ENCODE results near the gene MTG2.

MTG2 gene

GRCh38 chr20:62215991-62216635 is 33.3 kb downstream of the MTG2 start:
- H3K4me2 ChIP-seq (ENCODE audit: low read length): no peak overlapping the region
- H3K9me3 ChIP-seq (ENCODE audit: insufficient read depth, low read length): no peaks in the 10 kb centered on the region
- no peaks in the 10 kb centered on the region for H3K36me3 ChIP-seq (replicated peaks; ENCODE audit: low read depth, low read length)
- no peaks in the 10 kb centered on the region for H3K4me1 ChIP-seq (ENCODE audit: low read length)
- H3K27me3 ChIP-seq (ENCODE audit: low read depth, low read length): peaks cover 3% of the 10 kb centered on the region; the same call in 1 of the 2 replicates
- H3K9ac ChIP-seq (ENCODE audit: low read length): no peak overlapping the region
- no peak overlapping the region for H3K27ac ChIP-seq (ENCODE audit: low read length)
- TF ChIP-seq EZH2phosphoT487 (IDR thresholded peaks at IDR 0.05; ENCODE audit: low read depth): no peak
- TF ChIP-seq, protein P1, sequence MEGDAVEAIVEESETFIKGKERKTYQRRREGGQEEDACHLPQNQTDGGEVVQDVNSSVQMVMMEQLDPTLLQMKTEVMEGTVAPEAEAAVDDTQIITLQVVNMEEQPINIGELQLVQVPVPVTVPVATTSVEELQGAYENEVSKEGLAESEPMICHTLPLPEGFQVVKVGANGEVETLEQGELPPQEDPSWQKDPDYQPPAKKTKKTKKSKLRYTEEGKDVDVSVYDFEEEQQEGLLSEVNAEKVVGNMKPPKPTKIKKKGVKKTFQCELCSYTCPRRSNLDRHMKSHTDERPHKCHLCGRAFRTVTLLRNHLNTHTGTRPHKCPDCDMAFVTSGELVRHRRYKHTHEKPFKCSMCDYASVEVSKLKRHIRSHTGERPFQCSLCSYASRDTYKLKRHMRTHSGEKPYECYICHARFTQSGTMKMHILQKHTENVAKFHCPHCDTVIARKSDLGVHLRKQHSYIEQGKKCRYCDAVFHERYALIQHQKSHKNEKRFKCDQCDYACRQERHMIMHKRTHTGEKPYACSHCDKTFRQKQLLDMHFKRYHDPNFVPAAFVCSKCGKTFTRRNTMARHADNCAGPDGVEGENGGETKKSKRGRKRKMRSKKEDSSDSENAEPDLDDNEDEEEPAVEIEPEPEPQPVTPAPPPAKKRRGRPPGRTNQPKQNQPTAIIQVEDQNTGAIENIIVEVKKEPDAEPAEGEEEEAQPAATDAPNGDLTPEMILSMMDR (IDR thresholded peaks at IDR 0.05; ENCODE audit: low read depth, low read length): no peak
- no peak overlapping the region for H3K4me3 ChIP-seq (ENCODE audit: low read length)
- H4K20me1 ChIP-seq (ENCODE audit: insufficient read depth, low read length): no peaks in the 10 kb centered on the region
- H3K79me2 ChIP-seq (ENCODE audit: low read length): no peaks in the 10 kb centered on the region
- H2AFZ ChIP-seq (ENCODE audit: low read depth, low read length): no peak overlapping the region

GRCh38 chr20:62216636-62217566 is 34.1 kb downstream of the MTG2 start:
- no peaks in the 10 kb centered on the region for H4K20me1 ChIP-seq (ENCODE audit: insufficient read depth, low read length)
- H3K27me3 ChIP-seq (ENCODE audit: low read depth, low read length): peaks cover 3% of the 10 kb centered on the region; the same call in 1 of the 2 replicates
- H3K27ac ChIP-seq (ENCODE audit: low read length): no peak overlapping the region

DNA sequence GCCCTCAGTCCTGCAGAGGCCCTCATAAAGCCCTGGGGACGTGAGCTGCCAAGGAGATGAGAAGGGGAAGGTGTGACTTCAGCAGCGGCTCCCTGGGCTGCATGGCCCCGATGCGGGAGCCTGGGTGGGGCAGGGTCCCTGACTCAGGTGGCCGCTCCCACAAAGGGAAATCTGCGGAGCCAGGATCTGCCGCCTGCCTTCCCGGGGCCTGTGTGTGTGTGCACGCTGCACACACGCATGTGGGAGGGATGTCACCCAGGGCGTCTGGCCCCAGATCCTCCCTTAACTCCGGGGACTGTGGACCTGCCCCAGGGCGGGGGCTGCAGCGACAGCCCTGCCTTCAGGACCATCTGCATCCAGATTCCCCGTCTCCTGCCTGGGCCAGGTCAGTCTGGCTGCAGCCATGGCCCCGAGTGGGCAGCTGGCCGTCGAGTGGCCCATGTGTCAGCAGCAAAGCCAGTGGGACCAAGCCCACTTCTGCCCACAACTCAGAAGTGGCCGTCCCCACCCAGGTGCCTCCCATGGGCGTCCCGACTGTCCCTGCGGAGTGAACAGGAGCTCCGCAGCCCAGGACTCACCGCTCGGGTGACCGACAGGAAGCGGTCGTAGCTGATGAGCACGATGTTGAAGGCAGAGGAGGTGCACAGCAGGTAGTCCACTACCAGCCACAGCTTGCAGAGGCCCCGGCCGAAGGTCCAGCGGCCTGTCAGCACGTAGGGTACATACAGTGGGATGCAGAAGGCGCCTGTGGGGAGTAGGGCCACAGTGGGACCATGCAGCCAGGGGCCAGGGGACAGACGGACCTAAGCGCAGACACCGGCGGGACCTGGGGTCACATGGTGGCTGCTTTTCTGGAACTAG is 35.3 kb downstream of the MTG2 start:
- no peaks in the 10 kb centered on the region for H3K9me3 ChIP-seq (ENCODE audit: insufficient read depth, low read length)
- H3K4me1 ChIP-seq (ENCODE audit: low read length): no peaks in the 10 kb centered on the region
- no peak overlapping the region for H3K9ac ChIP-seq (ENCODE audit: low read length)
- no peak for TF ChIP-seq EZH2phosphoT487 (IDR thresholded peaks at IDR 0.05; ENCODE audit: low read depth)
- TF ChIP-seq, protein P1 (IDR thresholded peaks at IDR 0.05; ENCODE audit: low read depth, low read length): no peak
- no peaks in the 10 kb centered on the region for H3K79me2 ChIP-seq (ENCODE audit: low read length)
- peaks cover 3% of the 10 kb centered on the region; the same call in 1 of the 2 replicates for H3K27me3 ChIP-seq (ENCODE audit: low read depth, low read length)
- no peak overlapping the region for H2AFZ ChIP-seq (ENCODE audit: low read depth, low read length)
- H3K4me3 ChIP-seq (ENCODE audit: low read length): no peak overlapping the region
- no peak overlapping the region for H3K4me2 ChIP-seq (ENCODE audit: low read length)
- H3K36me3 ChIP-seq (replicated peaks; ENCODE audit: low read depth, low read length): no peaks in the 10 kb centered on the region
- no peak overlapping the region for H3K27ac ChIP-seq (ENCODE audit: low read length)
- H4K20me1 ChIP-seq (ENCODE audit: insufficient read depth, low read length): no peaks in the 10 kb centered on the region

More at GRCh38 chr20:62216636-62217566, 34.1 kb downstream of the MTG2 start:
- Histone ChIP-seq H3K9me3 (ENCODE audit: insufficient read depth, low read length) (no peaks in the 10 kb centered on the region), H3K4me2 (ENCODE audit: low read length) (no peak overlapping the region), H2AFZ (ENCODE audit: low read depth, low read length) (no peak overlapping the region), H3K36me3 (replicated peaks; ENCODE audit: low read depth, low read length) (no peaks in the 10 kb centered on the region), H3K4me1 (ENCODE audit: low read length) (no peaks in the 10 kb centered on the region), H3K4me3 (ENCODE audit: low read length) (no peak overlapping the region), H3K9ac (ENCODE audit: low read length) (no peak overlapping the region), H3K79me2 (ENCODE audit: low read length) (no peaks in the 10 kb centered on the region)
- no peak for TF ChIP-seq EZH2phosphoT487 (IDR thresholded peaks at IDR 0.05; ENCODE audit: low read depth)

DNA sequence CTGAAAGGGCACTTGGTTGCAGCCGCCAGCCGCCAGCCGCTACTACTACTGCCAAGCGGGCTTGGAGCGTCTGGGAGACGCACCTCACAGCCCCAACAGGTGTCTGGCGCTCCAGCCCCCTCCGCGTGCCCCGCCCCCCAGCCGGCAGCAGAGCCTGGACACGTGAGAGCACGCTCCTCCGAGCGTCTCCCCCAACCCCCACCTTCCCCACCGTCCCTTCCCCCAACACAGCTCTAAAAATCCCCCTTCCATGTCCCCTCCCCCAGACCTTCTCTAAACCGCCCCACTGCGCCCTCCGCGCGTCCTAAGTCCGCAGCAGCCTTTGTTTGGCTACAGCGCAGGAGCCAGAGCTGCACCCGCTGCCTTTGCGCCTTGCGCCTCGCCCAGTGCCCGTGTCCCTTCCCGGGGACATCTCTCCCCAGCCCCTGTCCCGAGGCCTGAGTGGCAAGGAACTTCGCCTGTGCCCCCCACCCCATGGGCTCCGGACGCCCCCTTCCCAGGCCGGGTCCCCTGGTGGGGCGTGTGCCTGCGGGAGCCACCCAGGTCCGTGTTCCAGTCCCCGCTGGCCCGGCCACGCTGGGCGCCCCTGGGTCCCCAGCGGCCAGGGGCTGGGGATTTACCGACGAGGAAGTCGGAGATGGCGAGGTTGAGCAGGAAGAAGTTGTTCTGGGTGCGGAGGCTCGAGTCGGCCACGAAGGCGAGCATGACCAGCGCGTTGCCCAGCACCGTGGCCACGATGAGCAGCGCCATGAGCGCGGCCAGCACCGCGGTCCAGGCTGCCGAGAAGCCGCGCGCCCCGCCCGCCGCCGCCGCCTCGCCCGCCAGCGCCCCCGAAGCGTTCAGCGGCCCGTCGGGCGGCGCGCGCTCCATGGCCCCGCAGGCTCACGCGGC is 36.5 kb downstream of the MTG2 start:
- Histone ChIP-seq H2AFZ (ENCODE audit: low read depth, low read length) (no peak overlapping the region), H3K36me3 (replicated peaks; ENCODE audit: low read depth, low read length) (no peaks in the 10 kb centered on the region), H3K27ac (ENCODE audit: low read length) (no peak overlapping the region), H3K27me3 (ENCODE audit: low read depth, low read length) (peaks cover 2% of the 10 kb centered on the region; the same call in 1 of the 2 replicates), H3K4me2 (ENCODE audit: low read length) (no peak overlapping the region), H3K4me1 (ENCODE audit: low read length) (no peaks in the 10 kb centered on the region), H3K9me3 (ENCODE audit: insufficient read depth, low read length) (no peaks in the 10 kb centered on the region), H3K4me3 (ENCODE audit: low read length) (no peak overlapping the region), H4K20me1 (ENCODE audit: insufficient read depth, low read length) (no peaks in the 10 kb centered on the region), H3K79me2 (ENCODE audit: low read length) (no peaks in the 10 kb centered on the region), H3K9ac (ENCODE audit: low read length) (no peak overlapping the region)
- TF ChIP-seq, protein P1 (IDR thresholded peaks at IDR 0.05; ENCODE audit: low read depth, low read length): no peak
- no peak for TF ChIP-seq EZH2phosphoT487 (IDR thresholded peaks at IDR 0.05; ENCODE audit: low read depth)
